ENCODE measurements around the gene HSPG2. TPM values are rescaled to one million over a fixed set of nuclear protein-coding genes. Genes with fewer than 3 reads are reported as not detected.

The HSPG2 gene
- total and polyA plus RNA-seq, 10 of the 15 experiments (the other 5 are each of a cell fraction or from before 2014, with no cell fraction given) = 0.30 to 3.4 (median 0.73) TPM; not detected in 2

DNA sequence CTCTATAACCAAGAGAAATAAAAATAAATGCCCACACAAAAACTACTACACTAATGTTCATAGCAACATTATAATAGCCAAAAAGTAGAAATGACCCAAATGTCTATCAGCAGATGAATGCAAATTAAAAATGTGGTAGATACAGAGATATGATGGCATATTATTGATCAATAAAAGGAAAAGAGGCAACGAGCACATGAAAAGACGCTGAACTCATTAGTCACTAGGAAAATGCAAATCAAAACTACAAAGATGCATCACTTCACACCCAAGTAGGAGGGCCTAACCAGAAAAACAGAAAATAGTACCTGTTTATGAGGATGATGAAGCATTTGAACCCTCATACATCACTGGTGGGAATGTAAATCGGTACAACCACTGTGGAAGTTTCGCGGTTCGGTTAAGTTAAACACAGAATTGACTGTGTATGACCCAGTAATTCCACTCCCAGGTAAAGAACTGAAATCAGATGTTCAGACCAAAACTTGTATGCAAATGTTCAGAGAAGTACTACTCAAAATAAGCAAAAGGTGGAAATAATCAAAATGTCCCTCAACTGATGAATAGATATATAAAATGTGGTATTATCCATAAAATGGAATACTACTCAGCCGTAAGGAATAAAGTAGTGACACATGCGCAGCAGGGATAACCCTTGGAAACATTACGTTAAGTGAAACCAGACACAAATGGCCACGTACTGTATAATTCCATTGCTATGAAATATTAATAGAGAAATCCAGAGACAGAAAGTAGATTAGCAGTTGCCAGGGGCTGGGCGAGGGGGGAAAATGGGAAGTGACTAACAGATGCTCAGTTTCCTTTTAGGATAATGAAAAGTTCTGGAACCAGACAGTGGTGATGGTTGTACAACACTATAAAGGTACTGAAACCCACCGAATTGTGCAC, 157.2 kb downstream of the HSPG2 start (continued):
- TF ChIP-seq ETV6 (conservative IDR thresholded peaks at IDR 0.05 in 1 of 2, IDR thresholded peaks at IDR 0.05 in 1 of 2; ENCODE audit: borderline replicate concordance in 1 of 2, low read depth in 1 of 2) (0 out of 4 replicates have a peak, but pooled peaks of 1 of the 2 experiments have one; percentile 23), PKNOX1 (IDR thresholded peaks at IDR 0.05) (no peak), SUZ12 (IDR thresholded peaks at IDR 0.05; ENCODE audit: unreplicated experiment) (no peak), POLR2AphosphoS2 (IDR thresholded peaks at IDR 0.05; ENCODE audit: low read depth, low read length) (peak; percentile 56), HDAC2 (IDR thresholded peaks at IDR 0.05) (no peak), ZBED1 (IDR thresholded peaks at IDR 0.05; ENCODE audit: borderline replicate concordance) (peak; percentile 40; the same call in 1 of the 2 replicates), TARDBP (IDR thresholded peaks at IDR 0.05; ENCODE audit: borderline replicate concordance) (no peak), YY1 (IDR thresholded peaks at IDR 0.05; ENCODE audit: low read depth, low read length) (no peak), ZNF384 (IDR thresholded peaks at IDR 0.05; ENCODE audit: borderline replicate concordance, low read depth, low read length) (no peak), SPI1 (IDR thresholded peaks at IDR 0.05; ENCODE audit: borderline replicate concordance, insufficient read depth, low read depth, low read length) (peak; percentile 53; the same call in 1 of the 2 replicates), POLR2A (IDR thresholded peaks at IDR 0.05; ENCODE audit: low read depth, low read length) (peak; percentile 55; the same call in 1 of the 2 replicates), KLF5 (IDR thresholded peaks at IDR 0.05; ENCODE audit: partially characterized antibody) (no peak), BMI1 (IDR thresholded peaks at IDR 0.05; ENCODE audit: borderline replicate concordance) (peak; percentile 26; the same call in 1 of the 2 replicates), NKRF (conservative IDR thresholded peaks at IDR 0.05) (peak; percentile 19; the same call in 1 of the 2 replicates), KDM1A (IDR thresholded peaks at IDR 0.05; ENCODE audit: borderline replicate concordance) (no peak), BRCA1 (IDR thresholded peaks at IDR 0.05; ENCODE audit: low read depth, low read length) (no peak)
- TF ChIP-seq, protein P1, sequence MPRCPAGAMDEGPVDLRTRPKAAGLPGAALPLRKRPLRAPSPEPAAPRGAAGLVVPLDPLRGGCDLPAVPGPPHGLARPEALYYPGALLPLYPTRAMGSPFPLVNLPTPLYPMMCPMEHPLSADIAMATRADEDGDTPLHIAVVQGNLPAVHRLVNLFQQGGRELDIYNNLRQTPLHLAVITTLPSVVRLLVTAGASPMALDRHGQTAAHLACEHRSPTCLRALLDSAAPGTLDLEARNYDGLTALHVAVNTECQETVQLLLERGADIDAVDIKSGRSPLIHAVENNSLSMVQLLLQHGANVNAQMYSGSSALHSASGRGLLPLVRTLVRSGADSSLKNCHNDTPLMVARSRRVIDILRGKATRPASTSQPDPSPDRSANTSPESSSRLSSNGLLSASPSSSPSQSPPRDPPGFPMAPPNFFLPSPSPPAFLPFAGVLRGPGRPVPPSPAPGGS (IDR thresholded peaks at IDR 0.05; ENCODE audit: borderline replicate concordance, insufficient read depth, low read depth, low read length, poor library complexity, severe bottlenecking) = peak; percentile 74
- TF ChIP-seq, protein P2, sequence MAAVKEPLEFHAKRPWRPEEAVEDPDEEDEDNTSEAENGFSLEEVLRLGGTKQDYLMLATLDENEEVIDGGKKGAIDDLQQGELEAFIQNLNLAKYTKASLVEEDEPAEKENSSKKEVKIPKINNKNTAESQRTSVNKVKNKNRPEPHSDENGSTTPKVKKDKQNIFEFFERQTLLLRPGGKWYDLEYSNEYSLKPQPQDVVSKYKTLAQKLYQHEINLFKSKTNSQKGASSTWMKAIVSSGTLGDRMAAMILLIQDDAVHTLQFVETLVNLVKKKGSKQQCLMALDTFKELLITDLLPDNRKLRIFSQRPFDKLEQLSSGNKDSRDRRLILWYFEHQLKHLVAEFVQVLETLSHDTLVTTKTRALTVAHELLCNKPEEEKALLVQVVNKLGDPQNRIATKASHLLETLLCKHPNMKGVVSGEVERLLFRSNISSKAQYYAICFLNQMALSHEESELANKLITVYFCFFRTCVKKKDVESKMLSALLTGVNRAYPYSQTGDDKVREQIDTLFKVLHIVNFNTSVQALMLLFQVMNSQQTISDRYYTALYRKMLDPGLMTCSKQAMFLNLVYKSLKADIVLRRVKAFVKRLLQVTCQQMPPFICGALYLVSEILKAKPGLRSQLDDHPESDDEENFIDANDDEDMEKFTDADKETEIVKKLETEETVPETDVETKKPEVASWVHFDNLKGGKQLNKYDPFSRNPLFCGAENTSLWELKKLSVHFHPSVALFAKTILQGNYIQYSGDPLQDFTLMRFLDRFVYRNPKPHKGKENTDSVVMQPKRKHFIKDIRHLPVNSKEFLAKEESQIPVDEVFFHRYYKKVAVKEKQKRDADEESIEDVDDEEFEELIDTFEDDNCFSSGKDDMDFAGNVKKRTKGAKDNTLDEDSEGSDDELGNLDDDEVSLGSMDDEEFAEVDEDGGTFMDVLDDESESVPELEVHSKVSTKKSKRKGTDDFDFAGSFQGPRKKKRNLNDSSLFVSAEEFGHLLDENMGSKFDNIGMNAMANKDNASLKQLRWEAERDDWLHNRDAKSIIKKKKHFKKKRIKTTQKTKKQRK (IDR thresholded peaks at IDR 0.05; ENCODE audit: low read depth, low read length) = no peak

Data from GM12878 (cell line).